ENCODE results near the gene ADAMTS2. TPM values are rescaled to one million over a fixed set of nuclear protein-coding genes. Genes with fewer than 3 reads are reported as not detected.

Gene ADAMTS2
- total and polyA plus RNA-seq, 2 donors (not counting 3 experiments of a cell fraction or from before 2014, with no cell fraction given), result not detected

GRCh38 chr5:179114756-179115155 is 230.5 kb downstream of the ADAMTS2 start:
- H3K4me2 ChIP-seq (ENCODE audit: insufficient read depth, low read length), result no peak overlapping the region
- H3K9me3 ChIP-seq (replicated peaks; ENCODE audit: control insufficient read depth, insufficient read depth, low read length), result peaks cover 6% of the 10 kb centered on the region
- dilution Hi-C loops (cut with MboI; ENCODE audit: extremely low pct_ligation_motif_present, low sequenced_read_pairs) (no loop called here), intact Hi-C loops (cut with micrococcal nuclease) (no loop called here)
- no peaks in the 10 kb centered on the region for H3K36me3 ChIP-seq (ENCODE audit: control insufficient read depth in 2 of 2, extremely low read depth in 1 of 2, insufficient read depth in 2 of 2, low read length in 2 of 2)
- no peaks in the 10 kb centered on the region for H3K9me1 ChIP-seq (replicated peaks; ENCODE audit: control insufficient read depth, extremely low read depth, insufficient read depth, low read length)
- CTCF ChIA-PET, result no interaction called here
- H3K9ac ChIP-seq (replicated peaks; ENCODE audit: extremely low read depth, insufficient read depth, low read length), result no peak overlapping the region
- H3K27ac ChIP-seq (ENCODE audit: insufficient read depth, low read depth, low read length), result no peak overlapping the region
- no peak for DNase-seq (ENCODE audit: low read depth, low spot score)
- no peak for FAIRE-seq
- TF ChIP-seq MYC (IDR thresholded peaks at IDR 0.05; ENCODE audit: low read depth, low read length) (no peak), EZH2 (IDR thresholded peaks at IDR 0.05; ENCODE audit: borderline replicate concordance, low read depth, low read length, severe bottlenecking) (no peak), FOS (IDR thresholded peaks at IDR 0.05; ENCODE audit: borderline replicate concordance, insufficient read depth, low read length) (no peak)
- POLR2A ChIA-PET, result no interaction called here
- no peaks in the 10 kb centered on the region for H3K4me1 ChIP-seq (ENCODE audit: control insufficient read depth, extremely low read depth, insufficient read depth, low read length)
- no TSS peak for BruUV-seq (replicated peaks)
- no peaks in the 10 kb centered on the region for H3K79me2 ChIP-seq (ENCODE audit: control insufficient read depth, insufficient read depth, low read length)
- no peak overlapping the region for H3K4me3 ChIP-seq (replicated peaks in 1 of 3; ENCODE audit: insufficient read depth in 1 of 3, low read depth in 1 of 3, low read length in 3 of 3)
- no peaks in the 10 kb centered on the region for H3K27me3 ChIP-seq (ENCODE audit: control insufficient read depth in 2 of 2, insufficient read depth in 2 of 2, low read length in 2 of 2)
- no peak overlapping the region for H2AFZ ChIP-seq (ENCODE audit: low read depth, low read length)
- H4K20me1 ChIP-seq (replicated peaks; ENCODE audit: control insufficient read depth, extremely low read depth, insufficient read depth, low read length), result no peaks in the 10 kb centered on the region

DNA sequence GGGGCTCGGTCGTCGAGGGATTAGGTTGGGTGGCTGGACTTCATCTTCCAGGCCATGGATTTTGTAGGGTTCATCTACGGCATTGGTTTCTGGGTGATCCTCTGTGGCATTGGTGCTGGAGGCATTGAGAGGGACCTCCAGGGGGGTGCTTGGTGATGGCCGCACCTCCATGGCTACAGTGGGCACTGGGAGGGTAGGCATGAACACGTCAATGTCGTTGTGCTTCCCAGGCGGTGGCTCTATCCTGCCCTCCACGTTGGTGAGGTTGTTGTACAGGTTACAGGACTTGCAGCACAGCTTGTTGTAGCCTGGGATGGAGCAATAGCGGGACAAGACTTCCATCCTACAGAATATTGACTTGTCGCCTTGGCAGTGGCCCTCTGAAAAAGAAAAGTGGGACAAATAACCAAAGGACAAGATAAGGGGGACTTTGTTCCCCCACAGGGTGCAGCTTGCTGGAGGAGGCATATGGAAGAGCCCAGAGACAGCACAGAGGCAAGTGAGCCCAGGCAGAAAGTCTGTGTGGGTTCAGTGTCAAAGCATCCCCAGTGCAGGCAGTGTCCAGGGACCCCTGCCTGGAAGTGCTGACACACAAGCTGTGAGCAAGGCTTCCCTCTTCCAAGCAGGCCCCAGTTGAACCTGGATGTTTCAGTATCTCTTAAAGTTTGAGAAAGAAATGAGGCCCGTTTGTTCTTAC is 231.2 kb downstream of the ADAMTS2 start:
- dilution Hi-C loops (cut with MboI; ENCODE audit: extremely low pct_ligation_motif_present, low sequenced_read_pairs), result no loop called here
- no peak for FAIRE-seq
- CTCF ChIA-PET, result no interaction called here
- no TSS peak for BruUV-seq (replicated peaks)
- TF ChIP-seq EZH2 (IDR thresholded peaks at IDR 0.05; ENCODE audit: borderline replicate concordance, low read depth, low read length, severe bottlenecking) (no peak), POLR2A (IDR thresholded peaks at IDR 0.05; ENCODE audit: low read depth, low read length) (no peak), GATA2 (IDR thresholded peaks at IDR 0.05; ENCODE audit: insufficient read depth, insufficient read length, low read depth, low read length) (no peak), POLR2AphosphoS5 (IDR thresholded peaks at IDR 0.05; ENCODE audit: insufficient read depth, low read depth, low read length) (no peak), FOS (IDR thresholded peaks at IDR 0.05; ENCODE audit: borderline replicate concordance, insufficient read depth, low read length) (no peak), MYC (IDR thresholded peaks at IDR 0.05; ENCODE audit: low read depth, low read length) (no peak), JUN (IDR thresholded peaks at IDR 0.05; ENCODE audit: borderline replicate concordance, insufficient read depth, insufficient read length, low read depth) (no peak)
- TF ChIP-seq, protein P1, sequence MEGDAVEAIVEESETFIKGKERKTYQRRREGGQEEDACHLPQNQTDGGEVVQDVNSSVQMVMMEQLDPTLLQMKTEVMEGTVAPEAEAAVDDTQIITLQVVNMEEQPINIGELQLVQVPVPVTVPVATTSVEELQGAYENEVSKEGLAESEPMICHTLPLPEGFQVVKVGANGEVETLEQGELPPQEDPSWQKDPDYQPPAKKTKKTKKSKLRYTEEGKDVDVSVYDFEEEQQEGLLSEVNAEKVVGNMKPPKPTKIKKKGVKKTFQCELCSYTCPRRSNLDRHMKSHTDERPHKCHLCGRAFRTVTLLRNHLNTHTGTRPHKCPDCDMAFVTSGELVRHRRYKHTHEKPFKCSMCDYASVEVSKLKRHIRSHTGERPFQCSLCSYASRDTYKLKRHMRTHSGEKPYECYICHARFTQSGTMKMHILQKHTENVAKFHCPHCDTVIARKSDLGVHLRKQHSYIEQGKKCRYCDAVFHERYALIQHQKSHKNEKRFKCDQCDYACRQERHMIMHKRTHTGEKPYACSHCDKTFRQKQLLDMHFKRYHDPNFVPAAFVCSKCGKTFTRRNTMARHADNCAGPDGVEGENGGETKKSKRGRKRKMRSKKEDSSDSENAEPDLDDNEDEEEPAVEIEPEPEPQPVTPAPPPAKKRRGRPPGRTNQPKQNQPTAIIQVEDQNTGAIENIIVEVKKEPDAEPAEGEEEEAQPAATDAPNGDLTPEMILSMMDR (IDR thresholded peaks at IDR 0.05; ENCODE audit: extremely low read depth in 1 of 2, insufficient read depth in 1 of 2, low read depth in 1 of 2, low read length in 2 of 2), result no peak
- no peaks in the 10 kb centered on the region for H4K20me1 ChIP-seq (replicated peaks; ENCODE audit: control insufficient read depth, extremely low read depth, insufficient read depth, low read length)
- H3K27me3 ChIP-seq (ENCODE audit: control insufficient read depth in 2 of 2, insufficient read depth in 2 of 2, low read length in 2 of 2), result no peaks in the 10 kb centered on the region
- H3K4me2 ChIP-seq (ENCODE audit: insufficient read depth, low read length), result no peak overlapping the region
- intact Hi-C loops (cut with micrococcal nuclease), result no loop called here
- no peaks in the 10 kb centered on the region for H3K4me1 ChIP-seq (ENCODE audit: control insufficient read depth, extremely low read depth, insufficient read depth, low read length)
- H2AFZ ChIP-seq (ENCODE audit: low read depth, low read length), result no peak overlapping the region
- no peaks in the 10 kb centered on the region for H3K36me3 ChIP-seq (ENCODE audit: control insufficient read depth in 2 of 2, extremely low read depth in 1 of 2, insufficient read depth in 2 of 2, low read length in 2 of 2)
- H3K27ac ChIP-seq (ENCODE audit: insufficient read depth, low read depth, low read length), result no peak overlapping the region
- H3K9me3 ChIP-seq (replicated peaks; ENCODE audit: control insufficient read depth, insufficient read depth, low read length), result peaks cover 6% of the 10 kb centered on the region
- H3K4me3 ChIP-seq (replicated peaks in 1 of 3; ENCODE audit: insufficient read depth in 1 of 3, low read depth in 1 of 3, low read length in 3 of 3), result no peak overlapping the region
- DNase-seq (ENCODE audit: low read depth, low spot score), result no peak
- no peaks in the 10 kb centered on the region for H3K9me1 ChIP-seq (replicated peaks; ENCODE audit: control insufficient read depth, extremely low read depth, insufficient read depth, low read length)
- POLR2A ChIA-PET, result no interaction called here
- H3K79me2 ChIP-seq (ENCODE audit: control insufficient read depth, insufficient read depth, low read length), result no peaks in the 10 kb centered on the region
- H3K9ac ChIP-seq (replicated peaks; ENCODE audit: extremely low read depth, insufficient read depth, low read length), result no peak overlapping the region
